HG03045 (cell line): ENCODE results near the gene CLCN7.

ENCODE experiments used
- ATAC-seq: cut with Tn5 transposase; IDR thresholded peaks from one replicate; pipeline ENCODE4 v1.9.1; 2021; ENCODE audit warnings: mild to moderate bottlenecking, moderate library complexity; ENCODE audit not compliant: unreplicated experiment

CLCN7 gene

GRCh38 chr16:1464196-1464893 lies 10.5 kb downstream of the CLCN7 start:
- no peak for ATAC-seq

- no peak for ATAC-seq
These were observed 13.7 kb downstream of the CLCN7 start for GRCh38 chr16:1461146-1461545.

GRCh38 chr16:1460602-1461138 lies 14.2 kb downstream of the CLCN7 start:
- ATAC-seq: no peak

- no peak for ATAC-seq
These were observed 14.9 kb downstream of the CLCN7 start for GRCh38 chr16:1459967-1460366.

GRCh38 chr16:1458977-1459341 lies 15.9 kb downstream of the CLCN7 start:
- no peak for ATAC-seq

- ATAC-seq: no peak
These were observed 16.4 kb downstream of the CLCN7 start for GRCh38 chr16:1458336-1458976.

- no peak for ATAC-seq
These were observed 17.2 kb downstream of the CLCN7 start for GRCh38 chr16:1457489-1458245.

GRCh38 chr16:1456951-1457350 lies 17.9 kb downstream of the CLCN7 start:
- no peak for ATAC-seq

GRCh38 chr16:1455190-1456171 lies 19.3 kb downstream of the CLCN7 start:
- ATAC-seq: no peak

- no peak for ATAC-seq
These were observed 20.3 kb downstream of the CLCN7 start for GRCh38 chr16:1454561-1454960.

- ATAC-seq: no peak
These were observed 21.5 kb downstream of the CLCN7 start for GRCh38 chr16:1453316-1453715.

- ATAC-seq: no peak
These were observed 22.3 kb downstream of the CLCN7 start for GRCh38 chr16:1452530-1452929.

GRCh38 chr16:1451702-1452392 lies 23.0 kb downstream of the CLCN7 start:
- ATAC-seq: no peak

- no peak for ATAC-seq
These were observed 24.0 kb downstream of the CLCN7 start for GRCh38 chr16:1450841-1451240.

- no peak for ATAC-seq
These were observed 24.6 kb downstream of the CLCN7 start for GRCh38 chr16:1450218-1450617.

GRCh38 chr16:1449201-1449788 lies 25.5 kb downstream of the CLCN7 start:
- no peak for ATAC-seq

GRCh38 chr16:1448536-1449116 lies 26.2 kb downstream of the CLCN7 start:
- no peak for ATAC-seq

GRCh38 chr16:1447965-1448364 lies 26.9 kb downstream of the CLCN7 start:
- no peak for ATAC-seq
